ENCODE measurements around the gene TOX2. TPM values are rescaled to one million over a fixed set of nuclear protein-coding genes. Genes with fewer than 3 reads are reported as not detected.

TOX2 gene
- total RNA-seq, 2 donors from 2014 or later, result 8.8 to 52.8 TPM

DNA sequence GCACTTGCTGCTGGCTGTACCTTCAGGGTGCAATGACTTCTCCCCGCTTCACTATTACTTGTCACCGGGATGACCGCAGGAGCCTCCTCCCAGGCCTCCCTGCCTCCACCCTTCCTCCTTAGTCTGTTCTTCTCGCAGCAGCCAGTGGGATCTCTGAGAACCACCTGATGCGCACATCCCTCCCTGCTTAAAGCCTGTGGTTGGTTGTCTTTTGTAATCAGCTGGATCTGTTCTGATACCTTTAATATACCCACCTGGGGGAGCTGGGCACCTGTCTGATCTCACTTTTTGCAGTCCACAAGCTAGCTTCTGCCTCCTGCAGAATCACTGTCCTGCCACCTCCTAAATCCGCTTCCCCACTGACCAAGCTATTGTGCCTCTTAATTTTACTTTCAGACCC, 34.6 kb downstream of the TOX2 start:
- no peak overlapping the region for H3K27ac ChIP-seq
- H3K4me3 ChIP-seq, result no peak overlapping the region
- no peak for DNase-seq (ENCODE audit: low spot score)
- TF ChIP-seq POLR2AphosphoS5 (IDR thresholded peaks at IDR 0.05), result no peak
- TF ChIP-seq POLR2A (IDR thresholded peaks at IDR 0.05), result no peak
- TF ChIP-seq, protein P1, sequence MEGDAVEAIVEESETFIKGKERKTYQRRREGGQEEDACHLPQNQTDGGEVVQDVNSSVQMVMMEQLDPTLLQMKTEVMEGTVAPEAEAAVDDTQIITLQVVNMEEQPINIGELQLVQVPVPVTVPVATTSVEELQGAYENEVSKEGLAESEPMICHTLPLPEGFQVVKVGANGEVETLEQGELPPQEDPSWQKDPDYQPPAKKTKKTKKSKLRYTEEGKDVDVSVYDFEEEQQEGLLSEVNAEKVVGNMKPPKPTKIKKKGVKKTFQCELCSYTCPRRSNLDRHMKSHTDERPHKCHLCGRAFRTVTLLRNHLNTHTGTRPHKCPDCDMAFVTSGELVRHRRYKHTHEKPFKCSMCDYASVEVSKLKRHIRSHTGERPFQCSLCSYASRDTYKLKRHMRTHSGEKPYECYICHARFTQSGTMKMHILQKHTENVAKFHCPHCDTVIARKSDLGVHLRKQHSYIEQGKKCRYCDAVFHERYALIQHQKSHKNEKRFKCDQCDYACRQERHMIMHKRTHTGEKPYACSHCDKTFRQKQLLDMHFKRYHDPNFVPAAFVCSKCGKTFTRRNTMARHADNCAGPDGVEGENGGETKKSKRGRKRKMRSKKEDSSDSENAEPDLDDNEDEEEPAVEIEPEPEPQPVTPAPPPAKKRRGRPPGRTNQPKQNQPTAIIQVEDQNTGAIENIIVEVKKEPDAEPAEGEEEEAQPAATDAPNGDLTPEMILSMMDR (IDR thresholded peaks at IDR 0.05), result no peak
- H3K4me1 ChIP-seq (replicated peaks), result no peaks in the 10 kb centered on the region
- no peaks in the 10 kb centered on the region for H3K27me3 ChIP-seq (replicated peaks; ENCODE audit: insufficient read depth)
- no peaks in the 10 kb centered on the region for H3K36me3 ChIP-seq
- intact Hi-C loops (cut with DNase I), result no loop called here
- H3K9me3 ChIP-seq, result no peaks in the 10 kb centered on the region
- WGBS, result 99% methylated on average over 6 of the region's 6 CpGs

DNA sequence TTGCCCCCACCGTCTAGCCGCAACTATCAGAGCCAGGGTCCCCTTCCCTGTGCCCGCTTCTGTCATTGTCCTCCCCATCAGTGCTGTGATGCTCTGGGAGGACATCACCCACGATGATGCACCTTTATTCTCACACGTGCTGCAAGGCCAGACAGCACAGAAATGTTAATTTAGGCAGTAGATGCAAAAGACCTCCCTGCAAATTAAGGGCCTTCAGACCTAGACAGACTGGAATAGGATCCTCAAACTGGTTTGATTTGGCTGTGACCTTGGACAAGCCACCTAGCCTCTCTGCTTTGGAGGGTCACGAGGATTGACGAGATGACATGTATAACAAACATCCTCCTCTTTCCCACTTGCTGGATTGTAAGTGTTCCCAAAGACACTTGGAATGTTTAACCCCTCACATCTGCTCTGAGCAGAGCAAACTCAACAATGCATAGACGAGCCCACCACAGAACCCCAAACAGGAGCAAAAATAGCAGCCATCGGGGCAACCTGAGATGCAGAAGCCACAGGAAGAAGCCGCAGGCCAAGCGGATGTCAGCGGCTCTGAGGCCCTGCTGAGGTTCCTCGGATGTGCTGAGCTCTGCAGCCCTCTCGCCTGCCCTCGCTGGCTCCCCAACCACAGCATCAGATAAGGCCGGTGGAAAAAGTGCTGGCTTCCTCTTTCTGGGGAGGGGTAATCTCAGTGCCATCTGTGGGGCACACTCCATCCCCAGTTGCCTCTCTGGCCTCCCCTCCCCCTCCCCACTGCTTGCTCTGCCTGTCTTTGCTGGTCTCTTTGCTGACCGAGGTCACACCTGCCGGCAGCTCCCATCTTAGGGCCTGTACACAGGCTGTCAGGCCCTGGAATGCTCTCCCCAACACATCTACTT, 35.3 kb downstream of the TOX2 start:
- no peaks in the 10 kb centered on the region for H3K36me3 ChIP-seq
- 78% methylated on average over 17 of the region's 18 CpGs for WGBS
- no peak overlapping the region for H3K27ac ChIP-seq
- intact Hi-C loops (cut with DNase I), result no loop called here
- no peaks in the 10 kb centered on the region for H3K27me3 ChIP-seq (replicated peaks; ENCODE audit: insufficient read depth)
- TF ChIP-seq POLR2AphosphoS5 (IDR thresholded peaks at IDR 0.05) (no peak), POLR2A (IDR thresholded peaks at IDR 0.05) (no peak)
- TF ChIP-seq, protein P1 (IDR thresholded peaks at IDR 0.05), result no peak
- no peak overlapping the region for H3K4me3 ChIP-seq
- DNase-seq (ENCODE audit: low spot score), result no peak
- no peaks in the 10 kb centered on the region for H3K4me1 ChIP-seq (replicated peaks)
- no peaks in the 10 kb centered on the region for H3K9me3 ChIP-seq

DNA sequence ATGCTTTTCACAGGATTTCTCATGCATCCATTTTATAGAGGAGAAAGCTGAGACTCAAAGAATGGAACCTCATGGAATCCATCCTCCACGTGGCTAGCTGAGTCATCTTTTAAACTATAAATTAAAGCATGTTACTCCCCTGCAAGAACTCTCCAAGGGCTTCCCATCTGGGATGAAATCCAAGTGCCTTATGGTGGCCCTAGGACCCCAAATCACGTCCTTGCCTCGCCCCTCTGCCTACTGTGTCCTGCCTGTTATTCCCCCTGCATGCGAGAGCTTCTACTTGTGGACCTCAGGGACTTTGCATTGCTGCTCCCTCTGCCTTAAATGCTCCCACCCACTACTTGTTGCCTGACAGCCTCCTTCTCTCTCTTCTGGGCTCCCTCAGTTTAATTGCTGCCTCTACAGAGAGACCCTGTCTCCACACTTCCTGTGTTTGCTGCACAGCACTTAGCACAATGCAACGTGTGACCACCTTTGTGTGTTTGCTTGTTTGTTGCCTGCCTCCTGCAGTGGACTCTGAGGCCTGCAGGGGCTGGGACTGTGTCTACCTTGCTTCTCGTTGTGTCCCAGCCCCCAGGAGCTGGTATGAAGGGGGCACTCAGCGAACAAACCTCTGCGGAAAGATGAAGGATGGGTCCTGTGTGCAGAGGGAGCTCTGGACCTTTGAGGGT, 39.4 kb downstream of the TOX2 start:
- Histone ChIP-seq H3K27me3 (replicated peaks; ENCODE audit: insufficient read depth) (no peaks in the 10 kb centered on the region), H3K36me3 (no peaks in the 10 kb centered on the region), H3K4me1 (replicated peaks) (no peaks in the 10 kb centered on the region), H3K27ac (no peak overlapping the region), H3K4me3 (no peak overlapping the region), H3K9me3 (no peaks in the 10 kb centered on the region)
- no peak for DNase-seq (ENCODE audit: low spot score)
- intact Hi-C loops (cut with DNase I), result no loop called here
- TF ChIP-seq POLR2A (IDR thresholded peaks at IDR 0.05), result no peak
- no peak for TF ChIP-seq POLR2AphosphoS5 (IDR thresholded peaks at IDR 0.05)
- TF ChIP-seq, protein P1 (IDR thresholded peaks at IDR 0.05), result no peak
- WGBS, result 74% methylated on average over 8 of the region's 8 CpGs

DNA sequence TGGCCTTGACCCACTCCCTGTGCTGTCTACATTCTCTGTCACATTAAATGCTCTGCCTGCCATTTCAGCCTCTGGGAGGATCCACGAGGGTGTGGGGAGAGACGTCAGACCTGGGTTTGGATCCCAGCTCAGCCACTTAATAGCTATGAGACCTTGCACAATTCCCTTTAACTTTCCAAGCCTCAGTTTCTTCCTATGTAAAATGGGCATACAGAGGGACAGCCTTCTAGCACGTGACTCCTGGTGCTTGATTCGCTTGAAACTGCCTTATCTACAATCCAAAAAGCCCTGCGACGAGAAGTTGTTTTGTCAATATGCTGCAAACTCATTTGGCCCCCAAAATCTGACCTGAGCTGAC, 40.0 kb downstream of the TOX2 start:
- no peak for DNase-seq (ENCODE audit: low spot score)
- Histone ChIP-seq H3K9me3 (no peaks in the 10 kb centered on the region), H3K4me3 (no peak overlapping the region), H3K27ac (no peak overlapping the region), H3K36me3 (no peaks in the 10 kb centered on the region), H3K4me1 (replicated peaks) (no peaks in the 10 kb centered on the region), H3K27me3 (replicated peaks; ENCODE audit: insufficient read depth) (no peaks in the 10 kb centered on the region)
- WGBS, result 92% methylated on average over 6 of the region's 6 CpGs
- TF ChIP-seq, protein P1 (IDR thresholded peaks at IDR 0.05), result no peak
- TF ChIP-seq POLR2AphosphoS5 (IDR thresholded peaks at IDR 0.05) (no peak), POLR2A (IDR thresholded peaks at IDR 0.05) (no peak)
- intact Hi-C loops (cut with DNase I), result no loop called here

Data from prostate gland (tissue), 2 donors.